HG02571 (cell line): ENCODE data around the gene CADPS2.

Experiments
- ATAC-seq: cut with Tn5 transposase; IDR thresholded peaks from one replicate; pipeline ENCODE4 v1.9.1; 2021; ENCODE audit warnings: mild to moderate bottlenecking, moderate library complexity; ENCODE audit not compliant: unreplicated experiment

The CADPS2 gene

GRCh38 chr7:122618585-122619189 lies 267.6 kb downstream of the CADPS2 start:
- no peak for ATAC-seq

- no peak for ATAC-seq
Measured at GRCh38 chr7:122616951-122617350, 269.3 kb downstream of the CADPS2 start.

DNA sequence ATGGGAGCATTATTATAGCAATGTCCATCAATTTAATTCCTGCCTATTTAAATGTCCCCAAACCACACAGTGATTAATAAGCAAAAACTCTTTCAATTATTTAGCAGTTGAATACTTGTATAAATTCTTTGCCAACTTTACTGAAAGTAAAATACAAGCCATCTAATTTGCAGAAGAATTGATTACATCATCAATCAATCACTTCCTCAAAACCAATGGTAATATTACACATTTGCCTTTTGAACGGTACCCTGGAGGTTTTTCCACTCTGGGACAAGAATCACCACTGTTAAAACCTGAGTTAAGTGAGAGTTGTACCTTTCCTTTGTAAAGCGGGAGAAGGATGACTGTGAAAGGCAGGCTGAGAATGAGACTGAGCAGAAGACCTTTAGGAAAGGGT lies 280.3 kb downstream of the CADPS2 start:
- ATAC-seq, result no peak

- ATAC-seq, result no peak
Measured at GRCh38 chr7:122604251-122604650, 282.0 kb downstream of the CADPS2 start.

GRCh38 chr7:122602800-122603199 lies 283.5 kb downstream of the CADPS2 start:
- ATAC-seq, result no peak

DNA sequence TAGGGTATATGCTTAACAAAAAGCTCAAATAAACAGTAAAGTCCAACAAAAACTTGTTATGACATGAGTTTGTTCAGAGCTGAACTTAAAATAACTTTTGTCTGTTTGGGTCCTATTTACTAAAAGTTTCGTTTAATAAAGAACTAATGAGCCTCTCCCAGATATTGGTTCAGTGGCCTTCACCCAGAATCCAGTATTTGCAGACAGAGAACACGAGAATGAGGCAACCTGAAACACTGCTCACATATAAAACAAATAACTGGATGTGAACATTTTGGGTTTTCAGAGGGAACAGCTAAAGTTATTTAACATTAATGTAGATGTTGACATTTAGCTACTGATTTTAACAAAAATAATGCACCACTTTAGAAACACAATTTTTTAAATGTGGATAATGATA lies 285.6 kb downstream of the CADPS2 start:
- ATAC-seq, result no peak

DNA sequence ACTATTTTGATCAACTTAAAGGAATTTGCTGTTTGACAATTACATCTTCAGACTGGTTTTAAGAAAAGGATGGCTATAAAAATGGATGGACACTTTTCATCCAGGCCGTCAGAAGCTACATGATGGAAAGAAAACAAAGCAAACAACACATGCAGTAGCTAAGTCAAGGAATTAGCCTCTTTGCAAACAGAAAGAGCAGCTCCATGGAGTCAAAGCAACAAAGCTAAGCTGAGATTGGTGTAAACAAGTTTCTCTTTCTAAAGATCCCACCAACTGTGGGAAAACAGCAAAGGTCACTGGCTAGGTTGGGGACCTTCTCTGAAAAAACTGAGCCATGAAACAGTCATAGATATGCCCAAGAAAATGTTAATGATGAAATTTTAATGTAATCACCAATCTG lies 286.2 kb downstream of the CADPS2 start:
- no peak for ATAC-seq

- ATAC-seq, result no peak
Measured at GRCh38 chr7:122597277-122597676, 289.0 kb downstream of the CADPS2 start.

- ATAC-seq, result no peak
Measured at GRCh38 chr7:122595885-122596284, 290.4 kb downstream of the CADPS2 start.

DNA sequence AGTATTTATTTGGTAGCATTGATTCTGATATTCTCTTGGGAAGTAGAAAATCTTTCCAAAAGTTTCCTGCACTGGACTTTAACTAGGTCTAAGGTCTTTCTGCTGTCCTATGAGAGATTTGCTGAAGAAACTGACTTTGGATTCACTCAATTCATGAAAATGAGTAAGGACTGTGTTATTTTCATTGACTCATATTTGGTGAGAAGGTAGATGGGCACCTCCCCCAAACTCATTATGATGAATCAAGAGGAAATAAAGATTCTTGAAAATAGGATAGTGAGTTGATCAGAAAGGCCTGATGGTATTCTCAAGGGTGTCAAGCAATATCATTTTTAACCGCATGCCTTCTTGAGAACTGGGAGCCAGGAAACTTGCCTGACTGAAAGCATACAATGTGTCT lies 297.6 kb downstream of the CADPS2 start:
- ATAC-seq, result no peak

- ATAC-seq, result no peak
Measured at GRCh38 chr7:122584676-122585251, 301.5 kb downstream of the CADPS2 start.

- no peak for ATAC-seq
Measured at GRCh38 chr7:122578350-122578749, 307.9 kb downstream of the CADPS2 start.

GRCh38 chr7:122577449-122578003 lies 308.7 kb downstream of the CADPS2 start:
- ATAC-seq, result no peak

GRCh38 chr7:122572706-122573105 lies 313.6 kb downstream of the CADPS2 start:
- no peak for ATAC-seq

DNA sequence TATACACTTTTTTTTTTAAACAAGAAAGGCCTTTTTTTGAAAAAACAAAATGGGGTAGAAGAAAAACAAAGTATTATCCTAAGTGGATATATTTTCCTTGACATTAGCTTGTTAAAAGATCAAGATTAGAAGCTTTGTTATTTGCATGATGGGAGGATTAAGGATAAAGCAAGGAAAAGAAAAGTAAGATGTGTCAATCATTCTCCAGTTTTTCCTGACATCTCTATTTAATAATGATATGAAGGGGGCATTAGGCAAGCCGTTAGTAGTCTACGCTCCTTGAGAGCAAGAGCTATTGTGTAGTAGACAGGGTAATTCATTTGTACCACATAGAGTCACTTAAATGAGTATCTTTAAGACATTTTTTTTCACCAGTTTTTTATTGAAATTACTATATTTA lies 324.9 kb downstream of the CADPS2 start:
- ATAC-seq, result no peak

- ATAC-seq, result no peak
Measured at GRCh38 chr7:122556873-122557542, 329.3 kb downstream of the CADPS2 start.

DNA sequence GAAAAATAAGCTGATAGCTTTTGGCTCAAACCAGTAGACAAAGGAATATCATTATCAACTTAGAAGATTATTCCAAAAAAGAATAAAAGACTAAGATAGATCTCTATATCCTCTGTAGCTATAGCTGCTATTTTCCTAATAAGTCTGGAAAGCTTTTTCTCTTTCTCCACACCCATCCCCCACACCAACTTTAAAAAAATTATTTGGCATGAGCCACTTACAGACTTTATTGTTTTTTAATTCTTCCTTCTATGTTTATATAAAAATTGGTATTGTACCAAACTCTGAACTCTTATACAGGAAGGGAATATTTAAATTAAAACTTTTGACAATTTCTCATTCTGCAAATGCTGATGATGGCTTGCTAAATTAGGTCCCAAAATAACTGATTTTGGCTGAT lies 330.0 kb downstream of the CADPS2 start:
- no peak for ATAC-seq

DNA sequence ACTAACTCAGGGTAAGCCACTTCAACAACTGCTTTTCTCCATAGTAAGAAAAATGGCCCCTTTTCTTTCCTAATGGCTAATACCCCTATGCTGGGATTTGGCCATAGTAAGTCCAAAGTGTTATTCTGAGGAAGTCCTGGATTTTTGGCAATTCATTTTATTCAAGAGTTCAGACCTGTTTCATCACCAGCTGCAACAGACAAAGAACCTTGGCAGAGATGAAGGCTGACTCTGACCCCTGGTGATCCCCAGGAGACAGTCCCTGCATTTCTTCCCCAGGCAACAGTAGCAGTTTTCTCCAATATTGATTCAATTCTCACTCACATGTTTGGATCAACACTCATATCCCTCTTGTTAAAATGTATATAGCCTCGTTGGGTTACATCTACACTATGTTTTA lies 332.5 kb downstream of the CADPS2 start:
- no peak for ATAC-seq

DNA sequence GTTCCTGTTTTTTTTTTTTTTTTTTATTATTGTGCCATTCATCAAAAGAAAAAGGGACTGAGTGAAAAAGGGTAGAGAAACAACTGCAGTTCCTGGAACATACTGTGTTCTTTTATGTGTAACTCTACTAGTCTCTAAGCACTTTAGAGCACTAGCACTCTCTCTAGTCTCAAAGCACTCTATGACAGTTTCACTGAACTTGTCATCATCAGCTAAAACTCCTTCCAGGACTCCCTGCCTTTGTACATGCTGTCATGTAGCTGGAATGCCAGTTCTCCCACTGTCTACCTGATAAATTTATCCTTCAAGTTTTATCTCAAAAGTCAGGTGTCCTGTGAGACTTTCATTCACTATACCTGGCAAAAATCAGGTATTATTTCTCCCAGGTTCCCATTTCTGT lies 333.5 kb downstream of the CADPS2 start:
- ATAC-seq, result no peak

- no peak for ATAC-seq
Measured at GRCh38 chr7:122550545-122550944, 335.7 kb downstream of the CADPS2 start.

DNA sequence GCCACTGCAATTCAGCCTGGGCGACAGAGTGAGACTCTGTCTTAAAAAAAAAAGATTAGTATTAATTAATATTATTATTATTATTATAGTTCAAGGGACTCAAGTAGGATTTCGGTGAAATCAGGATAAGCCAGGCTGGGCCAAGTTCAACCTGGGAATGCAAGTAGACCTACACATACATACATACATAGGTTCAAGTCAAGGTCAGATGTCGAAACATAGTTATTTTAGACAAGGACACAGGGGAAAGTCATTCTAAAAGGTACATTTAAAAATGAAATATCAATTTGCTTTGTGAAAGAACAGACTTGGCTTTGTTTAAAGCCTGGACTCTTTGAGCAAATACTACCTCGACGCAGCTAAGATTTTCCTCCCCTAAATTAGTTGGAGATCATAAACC lies 336.7 kb downstream of the CADPS2 start:
- no peak for ATAC-seq

- ATAC-seq, result no peak
Measured at GRCh38 chr7:122546496-122546895, 339.8 kb downstream of the CADPS2 start.
